Epidermal melanocyte (primary cell): ENCODE data around the gene SPATA12.
A peak's percentile ranks its signal among the peaks of the same experiment; 100 is the strongest.
"Not testable (repeated sequence)": the region's sequence is repeated elsewhere in the genome, so short reads cannot be mapped to it uniquely, and the experiment has no call there.

Experiments used
- DNase-seq: peaks from one replicate; pipeline ENCODE4 v3.0.0; 2011; ENCODE audit warnings: low spot score; ENCODE audit not compliant: insufficient read length

Gene SPATA12

GRCh38 chr3:57082481-57082880 lies 22.0 kb downstream of the SPATA12 start:
- DNase-seq, result no peak

- DNase-seq, result not testable (repeated sequence)
Measured at GRCh38 chr3:57083266-57083995, 23.0 kb downstream of the SPATA12 start.

DNA sequence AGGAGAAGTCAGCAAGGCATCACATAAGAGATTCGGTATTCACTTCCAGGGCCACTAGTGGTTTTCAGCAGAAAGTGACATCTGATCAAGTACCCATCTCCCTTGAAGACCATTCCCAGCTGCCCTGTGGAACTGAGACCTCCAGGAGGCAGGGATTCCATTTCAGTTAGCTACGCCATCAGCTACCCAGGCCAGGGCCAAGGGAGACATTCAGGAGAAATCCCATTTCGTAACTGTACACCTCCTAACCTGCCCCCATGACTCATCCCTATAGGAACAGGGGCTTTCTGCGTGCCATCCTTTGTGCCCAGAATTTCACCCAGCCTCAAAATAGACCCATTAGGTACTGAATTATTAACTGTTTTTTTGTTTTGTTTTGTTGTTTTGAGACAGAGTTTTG lies 24.7 kb downstream of the SPATA12 start:
- DNase-seq, result no peak

DNA sequence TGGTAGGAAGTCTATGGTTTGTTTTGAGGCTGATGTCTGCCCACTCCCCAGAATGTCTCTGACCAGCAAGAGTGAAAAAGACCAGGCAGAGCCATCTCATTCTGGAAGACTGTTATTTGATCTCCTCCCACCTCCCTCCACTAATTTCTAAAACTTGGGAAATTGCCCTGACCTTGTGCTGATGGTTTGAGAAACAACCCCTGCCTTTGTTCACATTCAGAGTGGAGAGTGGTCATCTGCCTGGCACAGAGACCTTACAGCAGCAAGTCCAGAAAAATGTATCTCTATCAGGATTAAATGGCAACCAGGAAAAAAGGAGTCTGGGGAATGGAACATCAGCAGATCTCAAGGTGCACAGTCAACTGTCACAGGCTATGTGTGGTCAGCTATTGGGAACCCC lies 25.7 kb downstream of the SPATA12 start:
- DNase-seq, result no peak

- DNase-seq, result no peak
Measured at GRCh38 chr3:57087361-57088092, 27.1 kb downstream of the SPATA12 start.

- DNase-seq, result no peak
Measured at GRCh38 chr3:57088503-57088902, 28.0 kb downstream of the SPATA12 start.

GRCh38 chr3:57089043-57089442 lies 28.6 kb downstream of the SPATA12 start:
- DNase-seq, result no peak

- DNase-seq, result no peak
Measured at GRCh38 chr3:57091521-57092273, 31.2 kb downstream of the SPATA12 start.

DNA sequence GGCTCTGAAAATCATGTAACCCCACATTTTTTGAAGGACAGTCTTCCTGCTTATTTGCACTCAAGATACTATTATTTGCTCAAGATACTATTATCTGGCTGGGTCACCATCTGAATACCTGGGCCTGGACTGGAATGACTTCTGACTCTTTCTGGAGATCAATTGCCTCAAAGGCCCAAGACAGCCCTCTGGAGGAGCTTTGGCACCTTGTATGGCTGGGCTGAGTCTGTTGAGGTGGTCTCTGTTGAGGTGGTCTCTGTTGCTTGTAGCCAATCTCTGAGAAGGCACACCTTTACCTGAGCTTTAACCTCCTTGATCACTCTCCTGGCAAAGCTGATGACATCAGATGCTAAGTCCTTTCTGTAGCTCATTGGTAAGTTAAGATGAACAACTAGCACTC lies 33.0 kb downstream of the SPATA12 start:
- no peak for DNase-seq

DNA sequence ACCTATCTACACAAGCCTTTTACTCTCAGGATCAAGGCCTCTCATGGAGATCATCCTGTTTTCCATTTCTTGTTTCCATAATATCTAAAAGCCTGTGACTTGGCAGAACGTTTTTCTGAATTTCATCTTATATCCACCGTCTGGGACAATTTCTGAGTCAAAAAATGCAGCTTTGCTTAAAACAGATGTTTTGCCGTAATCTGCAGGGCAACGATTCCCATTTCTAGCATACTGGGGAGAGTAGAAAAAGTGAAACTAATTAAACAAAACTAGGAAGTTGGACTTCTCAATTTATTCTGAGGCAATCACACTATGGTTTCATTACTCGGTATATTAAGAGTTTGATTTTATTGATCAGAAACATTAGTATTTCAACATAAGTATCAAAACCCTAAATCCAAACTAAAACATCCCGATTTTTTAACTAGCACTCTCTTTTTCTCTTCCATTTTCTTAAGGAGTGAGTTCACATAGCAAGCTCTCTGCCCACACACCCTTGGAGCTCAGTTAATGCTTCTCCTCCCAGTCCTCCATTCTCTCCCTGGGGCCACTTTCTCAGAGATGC lies 33.6 kb downstream of the SPATA12 start:
- no peak for DNase-seq

DNA sequence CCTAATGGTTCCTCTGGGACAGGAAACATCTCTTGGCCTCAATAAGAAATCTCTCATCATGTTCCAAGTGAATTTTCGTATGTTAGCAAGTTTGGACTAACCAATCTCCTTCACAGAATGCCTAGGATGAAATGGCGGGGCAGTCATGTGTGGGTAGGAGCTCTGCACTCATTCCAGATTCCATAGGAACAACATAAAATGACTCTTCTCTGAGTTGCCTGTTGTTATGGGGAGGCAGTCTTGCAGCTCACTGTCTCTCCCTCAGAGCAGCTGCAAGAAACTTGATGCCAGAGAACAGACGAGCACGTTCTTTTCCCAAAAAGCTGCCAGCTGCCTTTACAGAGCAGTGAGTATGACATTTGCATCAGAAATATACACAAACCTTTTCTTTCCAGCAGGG lies 34.1 kb downstream of the SPATA12 start:
- no peak for DNase-seq

GRCh38 chr3:57095363-57095762 lies 34.9 kb downstream of the SPATA12 start:
- no peak for DNase-seq

- DNase-seq, result no peak
Measured at GRCh38 chr3:57097536-57097935, 37.1 kb downstream of the SPATA12 start.

GRCh38 chr3:57098418-57099310 lies 38.2 kb downstream of the SPATA12 start:
- DNase-seq, result no peak

DNA sequence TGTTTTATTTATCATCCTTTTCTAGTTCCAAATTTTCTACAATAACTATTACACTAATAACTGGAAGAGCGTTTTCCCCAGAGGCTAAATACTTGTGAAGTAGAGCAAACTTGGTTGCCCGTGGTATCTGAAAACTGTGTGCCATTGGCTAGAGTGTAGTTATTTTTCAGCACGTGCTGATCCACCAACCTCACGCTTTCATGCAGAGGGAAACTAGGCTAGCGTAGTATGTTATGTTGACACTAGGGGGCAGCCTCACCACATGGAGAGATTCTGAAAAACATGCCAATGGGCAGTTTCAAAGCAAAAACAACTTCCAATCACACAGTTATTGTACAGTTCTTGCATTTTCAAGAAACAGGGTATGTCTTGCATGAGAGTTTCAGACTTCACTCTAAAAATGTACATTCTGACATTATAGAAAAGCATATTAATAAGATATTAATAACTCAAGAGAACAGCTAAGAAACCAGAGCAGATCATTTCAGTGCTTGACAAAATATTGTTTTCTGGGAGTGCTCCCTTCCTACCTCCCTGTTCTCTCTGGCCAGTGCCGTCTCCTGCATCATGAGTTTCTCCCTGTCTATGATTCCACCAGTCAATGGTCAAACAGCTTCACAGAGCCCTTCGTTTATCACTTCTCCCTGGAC lies 39.7 kb downstream of the SPATA12 start:
- DNase-seq, result peak; percentile 82

DNA sequence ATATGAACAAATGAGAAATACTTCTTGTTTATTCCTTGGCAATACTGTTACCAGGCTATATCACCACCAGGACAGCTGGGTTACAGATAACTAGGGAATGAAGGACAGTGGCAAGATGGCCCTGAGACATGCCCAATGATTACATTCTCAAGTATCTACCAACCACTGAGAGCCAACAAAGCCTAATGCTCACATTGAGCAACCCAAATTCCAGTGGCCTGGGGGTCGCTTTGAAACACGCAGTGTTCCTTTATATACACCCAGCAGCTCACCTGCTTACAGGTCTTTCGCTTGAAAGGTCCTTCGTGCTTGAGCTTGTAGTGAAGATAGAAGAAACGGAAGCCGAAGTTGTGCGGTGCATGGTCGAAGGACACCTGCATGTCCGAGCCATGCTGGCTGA lies 45.1 kb downstream of the SPATA12 start:
- DNase-seq, result no peak

DNA sequence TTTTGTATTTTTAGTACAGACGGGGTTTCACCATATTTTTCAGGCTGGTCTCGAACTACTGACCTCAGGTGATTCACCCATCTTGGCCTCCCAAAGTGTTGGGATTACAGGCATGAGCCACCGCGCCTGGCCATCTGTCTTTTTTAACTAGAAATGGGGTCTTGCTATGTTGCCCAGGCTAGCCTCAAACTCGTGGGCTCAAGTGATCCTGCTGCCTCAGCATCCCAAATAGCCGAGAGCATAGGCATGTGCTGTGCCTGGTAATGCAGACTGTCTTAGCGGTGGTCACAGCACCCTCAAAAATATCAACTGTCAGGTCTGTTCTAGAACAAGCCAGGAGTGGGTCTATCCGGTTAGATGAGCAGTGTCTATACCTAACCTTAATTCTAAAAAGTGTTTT lies 48.2 kb downstream of the SPATA12 start:
- DNase-seq, result no peak

DNA sequence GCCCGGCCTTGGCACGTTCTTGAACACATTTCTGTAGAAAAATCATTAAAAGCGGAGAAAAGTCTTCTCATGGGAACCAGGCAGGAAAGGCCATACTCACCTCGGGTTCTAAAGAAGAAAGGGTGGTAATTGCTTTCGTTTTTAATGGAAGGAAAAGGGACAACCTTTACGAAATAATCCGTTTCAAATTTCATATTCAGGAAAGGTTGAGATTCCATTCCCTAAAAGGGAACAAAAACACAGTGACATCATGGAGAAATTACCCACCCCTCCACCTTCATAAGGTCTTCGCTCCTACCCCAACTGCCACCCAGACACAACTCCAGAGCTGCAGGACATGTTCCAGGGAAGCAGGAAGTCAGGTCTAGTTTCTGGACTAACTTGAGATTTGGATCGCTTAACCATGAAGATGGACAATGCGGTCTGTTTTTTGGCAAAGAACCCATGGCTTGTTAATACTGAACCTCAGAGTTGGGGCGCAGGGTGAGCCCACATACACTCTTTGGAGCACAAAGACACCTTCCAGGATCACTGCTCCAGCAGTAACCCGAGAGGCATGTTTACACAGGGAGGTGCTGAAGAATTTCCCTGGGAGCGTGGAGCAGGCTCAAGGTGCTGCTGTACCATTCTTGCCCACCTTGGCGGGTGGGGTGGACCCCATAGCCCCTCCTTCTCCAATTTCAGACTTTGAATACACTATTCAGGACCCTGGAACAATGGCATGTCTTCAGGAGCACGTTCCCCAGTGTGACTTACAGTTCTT lies 49.2 kb downstream of the SPATA12 start:
- no peak for DNase-seq

GRCh38 chr3:57110214-57110613 lies 49.8 kb downstream of the SPATA12 start:
- no peak for DNase-seq

DNA sequence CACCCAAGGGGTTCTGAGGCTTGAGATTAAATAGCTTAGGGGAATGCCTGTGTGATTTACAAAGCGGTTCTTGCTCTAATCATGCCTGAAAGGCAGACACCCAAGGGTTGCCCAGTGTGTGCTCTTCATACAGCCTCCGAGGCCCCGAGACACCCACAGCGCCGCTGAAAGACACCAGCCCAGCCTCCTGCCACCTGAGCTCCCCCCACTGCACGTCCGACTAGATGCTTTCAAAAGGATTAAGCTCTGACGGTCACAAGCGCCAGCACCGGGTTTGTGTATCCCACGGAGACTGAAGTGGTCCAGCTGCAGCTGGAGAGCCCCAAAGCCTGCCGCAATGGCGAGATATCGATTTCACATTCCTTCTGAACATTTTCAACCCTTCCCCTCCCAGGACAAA lies 50.3 kb downstream of the SPATA12 start:
- no peak for DNase-seq
